ENCODE measurements around the gene POC1A.

DNA sequence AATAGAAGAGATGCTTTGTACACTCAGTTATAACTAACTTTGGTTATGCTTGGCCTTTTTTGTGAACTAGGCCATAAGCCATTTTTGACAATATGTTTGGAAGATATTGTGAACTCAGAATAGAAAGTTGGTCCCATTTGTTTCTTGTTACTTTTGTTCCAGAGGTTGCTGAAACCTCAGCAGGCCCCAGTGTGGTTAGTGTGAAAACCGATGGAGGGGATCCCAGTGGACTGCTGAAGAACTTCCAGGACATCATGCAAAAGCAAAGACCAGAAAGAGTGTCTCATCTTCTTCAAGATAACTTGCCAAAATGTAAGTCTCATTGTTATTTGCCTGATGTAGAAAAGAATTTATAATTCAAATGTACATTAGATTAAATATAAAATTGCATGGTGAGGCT is 49.5 kb upstream of the POC1A start:
- TF ChIP-seq YY1 (IDR thresholded peaks at IDR 0.05; ENCODE audit: insufficient read depth, insufficient read length), result no peak
- TF ChIP-seq SUZ12 (IDR thresholded peaks at IDR 0.05; ENCODE audit: extremely low read depth, insufficient read depth, insufficient read length), result no peak
- no peak for TF ChIP-seq ZNF274 (IDR thresholded peaks at IDR 0.05; ENCODE audit: low read depth, low read length)

All from NT2/D1 (cell line).